SK-N-SH (cell line): Measurements from ENCODE around the gene P2RY8. TPM values are rescaled to one million over a fixed set of nuclear protein-coding genes. Genes with fewer than 3 reads are reported as not detected.

Experiments used
- CTCF ChIA-PET: fragments of 300-600, 350-600 bp; formaldehyde crosslinking; extraction: SDS; loops from one replicate; lab custom pipeline; 2021; lab: Yijun Ruan, JAX
- POLR2A ChIA-PET: fragments of 350-600 bp; sonication (Branson Sonifier 250); formaldehyde crosslinking; extraction: SDS; loops from one replicate; lab custom pipeline; 2020; ENCODE audit warnings: antibody characterized with exemption, inconsistent platforms; lab: Yijun Ruan, JAX
- DNase-seq: peaks from one replicate; pipeline ENCODE4 v3.0.0; 2012
- H2AFZ ChIP-seq: fragments of 200-600 bp; sonication (generic); 2 replicates; pipeline ENCODE4 v1.8.1; 2016; ENCODE audit warnings: antibody characterized with exemption, mild to moderate bottlenecking, low read depth
- H3F3A ChIP-seq: fragments of 200-600 bp; sonication (generic); replicated peaks from 2 replicates; pipeline ENCODE3; 2016; ENCODE audit warnings: antibody characterized with exemption, mild to moderate bottlenecking; ENCODE audit not compliant: insufficient read depth
- H3K27ac ChIP-seq, 2 experiments: fragments of 200-500 bp in 1 of 2; fragments of 200-600 bp in 1 of 2; sonication (Bioruptor generic) in 1 of 2; sonication (generic), shearing (Covaris generic) in 1 of 2; 2 replicates each; pipeline versions ENCODE4 v1.5.1 to v1.6.1; 2014 to 2016; ENCODE audit warnings: low read depth in 2 of 2, inconsistent platforms in 1 of 2, low read length in 1 of 2, mild to moderate bottlenecking in 1 of 2, mixed read lengths in 1 of 2
- H3K27me3 ChIP-seq: fragments of 200-600 bp; sonication (generic), shearing (Covaris generic); 2 replicates; pipeline ENCODE4 v1.6.1; 2016; ENCODE audit warnings: mixed run types; ENCODE audit not compliant: insufficient read depth
- H3K36me3 ChIP-seq, 2 experiments: fragments of 200-500 bp in 1 of 2; fragments of 200-600 bp in 1 of 2; sonication (Bioruptor generic) in 1 of 2; sonication (generic) in 1 of 2; replicated peaks in 1 of 2; 2 replicates each; pipeline versions ENCODE3 to v1.5.1; 2014 to 2016; ENCODE audit warnings: low read length in 1 of 2, mild to moderate bottlenecking in 1 of 2; ENCODE audit not compliant: insufficient read depth in 2 of 2, control insufficient read depth in 1 of 2
- H3K4me1 ChIP-seq, 2 experiments: fragments of 200-500 bp in 1 of 2; fragments of 200-600 bp in 1 of 2; sonication (Bioruptor generic) in 1 of 2; sonication (generic), shearing (Covaris generic) in 1 of 2; 2 replicates each; pipeline versions ENCODE4 v1.5.1 to v1.6.1; 2014 to 2016; ENCODE audit warnings: low read depth in 1 of 2, low read length in 1 of 2, mixed run types in 1 of 2; ENCODE audit not compliant: insufficient read depth in 2 of 2, control insufficient read depth in 1 of 2
- H3K4me2 ChIP-seq: fragments of 200-600 bp; sonication (generic), shearing (Covaris generic); 2 replicates; pipeline ENCODE4 v1.6.1; 2017; ENCODE audit warnings: mixed run types
- H3K4me3 ChIP-seq, 2 experiments: fragments of 200-500 bp in 1 of 2; fragments of 200-600 bp in 1 of 2; sonication (Bioruptor generic) in 1 of 2; sonication (generic), shearing (Covaris generic) in 1 of 2; 2 replicates each; pipeline versions ENCODE4 v1.5.1 to v1.8.1; 2014 to 2016; ENCODE audit warnings: low read depth in 2 of 2, inconsistent platforms in 1 of 2, low read length in 1 of 2, mild to moderate bottlenecking in 1 of 2, mixed read lengths in 1 of 2, moderate library complexity in 1 of 2
- H3K79me2 ChIP-seq: fragments of 200-600 bp; sonication (generic); 2 replicates; pipeline ENCODE4 v1.8.1; 2017; ENCODE audit warnings: mild to moderate bottlenecking; ENCODE audit not compliant: insufficient read depth
- H3K9ac ChIP-seq: fragments of 200-600 bp; sonication (generic); 2 replicates; pipeline ENCODE4 v1.6.1; 2017; ENCODE audit warnings: mixed run types
- H3K9me2 ChIP-seq: fragments of 200-600 bp; sonication (generic); 2 replicates; pipeline ENCODE4 v1.6.1; 2017; ENCODE audit warnings: mixed run types
- H3K9me3 ChIP-seq: fragments of 200-600 bp; sonication (generic); 2 replicates; pipeline ENCODE4 v1.6.1; 2017; ENCODE audit warnings: mixed run types, mild to moderate bottlenecking, moderate library complexity
- H4K20me1 ChIP-seq: fragments of 200-600 bp; sonication (generic); 2 replicates; pipeline ENCODE4 v1.6.1; 2017; ENCODE audit warnings: mild to moderate bottlenecking, mixed run types; ENCODE audit not compliant: insufficient read depth
- CHD2 ChIP-seq: fragments of 150-350 bp; IDR thresholded peaks from 2 replicates; pipeline ENCODE4 v1.6.1; 2018; ENCODE audit warnings: low read length; ENCODE audit not compliant: partially characterized antibody
- EP300 ChIP-seq, 2 experiments: IDR thresholded peaks; 2 replicates each; pipeline versions ENCODE4 v1.4.0 to v1.6.1; 2012; ENCODE audit warnings: borderline replicate concordance in 1 of 2, low read depth in 1 of 2, low read length in 1 of 2
- FOSL2 ChIP-seq: IDR thresholded peaks from 2 replicates; pipeline ENCODE4 v1.4.0; 2012; ENCODE audit warnings: low read depth, mild to moderate bottlenecking, moderate library complexity, borderline replicate concordance
- FOXJ3 ChIP-seq: sonication (generic); formaldehyde crosslinking; IDR thresholded peaks from 2 replicates; pipeline ENCODE4 v1.5.1; 2020; ENCODE audit warnings: mild to moderate bottlenecking, missing genetic modification reagents
- FOXM1 ChIP-seq: IDR thresholded peaks from 2 replicates; pipeline ENCODE4 v1.4.0; 2012; ENCODE audit warnings: low read depth, mild to moderate bottlenecking
- GATA2 ChIP-seq: sonication (generic); formaldehyde crosslinking; IDR thresholded peaks from 2 replicates; pipeline ENCODE4 v1.5.0; 2020; ENCODE audit warnings: mild to moderate bottlenecking, missing genetic modification reagents
- JUND ChIP-seq: IDR thresholded peaks from 2 replicates; pipeline ENCODE4 v1.4.0; 2012
- NFIC ChIP-seq: IDR thresholded peaks from 2 replicates; pipeline ENCODE4 v1.4.0; 2012; ENCODE audit warnings: borderline replicate concordance
- RFX5 ChIP-seq: IDR thresholded peaks from 2 replicates; pipeline ENCODE4 v1.6.1; 2012; ENCODE audit warnings: mild to moderate bottlenecking, improper control_type of control experiment, low read length
- RXRA ChIP-seq: IDR thresholded peaks from 2 replicates; pipeline ENCODE4 v1.4.0; 2012; ENCODE audit warnings: low read depth, mild to moderate bottlenecking, borderline replicate concordance
- SMC3 ChIP-seq: IDR thresholded peaks from 2 replicates; pipeline ENCODE4 v1.6.1; 2012; ENCODE audit warnings: low read depth, low read length, improper control_type of control experiment
- WGBS: methylation state at CpG from one replicate; pipeline ENCODE4 v1.1.6; 2017; ENCODE audit warnings: low lambda C conversion rate; 5-methylcytosine and 5-hydroxymethylcytosine counted together
- polyA plus RNA-seq, 3 experiments: library from polyadenylated mRNA; depleted of rRNA; stranded (reverse); fragments of >200 nt; gene quantifications; 2 replicates each; pipeline ENCODE4 v1.2.3, GENCODE V29; 2012
- TF ChIP-seq, protein P1 (sequence below): IDR thresholded peaks from 2 replicates; pipeline ENCODE4 v1.4.0; 2012; ENCODE audit warnings: low read depth, borderline replicate concordance
- TF ChIP-seq, protein P2 (sequence below): IDR thresholded peaks from 2 replicates; pipeline ENCODE4; 2012
- TF ChIP-seq, protein P3 (sequence below): IDR thresholded peaks from 2 replicates; pipeline ENCODE4 v1.6.1; 2012; ENCODE audit warnings: mild to moderate bottlenecking, low read depth, low read length, moderate library complexity
- TF ChIP-seq, protein P4 (sequence below): fragments of 150-350 bp; IDR thresholded peaks from 2 replicates; pipeline ENCODE4 v1.6.1; 2017; ENCODE audit warnings: antibody characterized with exemption, low read length, low read depth, borderline replicate concordance
- TF ChIP-seq, protein P5 (sequence below): fragments of 150-350 bp; IDR thresholded peaks from 2 replicates; pipeline ENCODE4 v1.6.1; 2016; ENCODE audit warnings: mild to moderate bottlenecking, low read depth, low read length

Gene P2RY8
- polyA plus RNA-seq, 1 of the 3 experiments (the other 2 are of a cell fraction) = 0.08 TPM

DNA sequence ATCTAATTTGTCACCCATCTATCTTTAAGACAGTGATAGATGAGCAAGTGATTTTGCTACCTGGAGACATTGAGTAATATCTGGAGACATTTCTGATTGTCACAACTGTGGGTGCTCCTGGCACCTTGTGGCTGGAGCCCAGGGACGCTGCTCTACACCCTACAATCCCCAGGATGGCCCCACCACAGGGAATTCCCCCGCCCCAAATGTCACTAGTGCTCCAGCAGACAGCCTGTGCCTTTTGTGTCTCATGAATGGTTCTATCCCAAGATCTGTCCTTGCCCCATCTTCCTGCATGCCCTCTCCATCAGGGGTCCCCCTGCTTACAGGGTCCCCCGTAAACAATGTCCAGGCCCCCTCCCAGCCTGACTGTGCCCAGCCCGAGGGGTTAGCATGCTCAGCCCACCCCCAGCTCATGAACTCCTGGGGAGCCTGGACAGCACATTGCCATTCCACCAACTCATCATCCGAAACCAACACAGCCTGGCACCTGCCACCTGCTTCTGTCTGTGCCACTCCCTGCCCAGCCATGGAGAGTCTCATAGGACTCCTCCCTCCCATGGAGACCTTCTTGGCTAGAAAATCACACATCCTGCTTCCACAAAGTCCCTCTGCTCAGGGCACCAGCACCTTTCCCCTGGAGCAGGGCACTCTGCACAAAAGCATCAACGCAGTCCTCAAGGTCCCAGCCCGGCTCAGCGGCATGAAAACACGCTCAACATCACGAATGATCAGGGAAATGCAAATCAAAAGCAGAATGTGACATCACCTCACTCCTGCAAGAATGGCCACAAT lies 5.7 kb downstream of the P2RY8 start:
- no peak for DNase-seq
- no peak overlapping the region for H3K27ac ChIP-seq
- TF ChIP-seq, protein P1, sequence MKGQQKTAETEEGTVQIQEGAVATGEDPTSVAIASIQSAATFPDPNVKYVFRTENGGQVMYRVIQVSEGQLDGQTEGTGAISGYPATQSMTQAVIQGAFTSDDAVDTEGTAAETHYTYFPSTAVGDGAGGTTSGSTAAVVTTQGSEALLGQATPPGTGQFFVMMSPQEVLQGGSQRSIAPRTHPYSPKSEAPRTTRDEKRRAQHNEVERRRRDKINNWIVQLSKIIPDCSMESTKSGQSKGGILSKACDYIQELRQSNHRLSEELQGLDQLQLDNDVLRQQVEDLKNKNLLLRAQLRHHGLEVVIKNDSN = no peak
- TF ChIP-seq, protein P2, sequence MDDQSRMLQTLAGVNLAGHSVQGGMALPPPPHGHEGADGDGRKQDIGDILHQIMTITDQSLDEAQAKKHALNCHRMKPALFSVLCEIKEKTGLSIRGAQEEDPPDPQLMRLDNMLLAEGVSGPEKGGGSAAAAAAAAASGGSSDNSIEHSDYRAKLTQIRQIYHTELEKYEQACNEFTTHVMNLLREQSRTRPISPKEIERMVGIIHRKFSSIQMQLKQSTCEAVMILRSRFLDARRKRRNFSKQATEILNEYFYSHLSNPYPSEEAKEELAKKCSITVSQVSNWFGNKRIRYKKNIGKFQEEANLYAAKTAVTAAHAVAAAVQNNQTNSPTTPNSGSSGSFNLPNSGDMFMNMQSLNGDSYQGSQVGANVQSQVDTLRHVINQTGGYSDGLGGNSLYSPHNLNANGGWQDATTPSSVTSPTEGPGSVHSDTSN = no peak
- TF ChIP-seq FOSL2 (no peak), SMC3 (no peak), RXRA (no peak), FOXJ3 (CRISPR knock-in tag) (no peak), FOXM1 (no peak), JUND (no peak), RFX5 (no peak), NFIC (no peak), EP300 (IDR thresholded peaks at IDR 0.05; ENCODE audit: borderline replicate concordance in 1 of 2, low read depth in 1 of 2, low read length in 1 of 2) (no peak), CHD2 (no peak), GATA2 (CRISPR knock-in tag) (no peak)
- TF ChIP-seq, protein P3, sequence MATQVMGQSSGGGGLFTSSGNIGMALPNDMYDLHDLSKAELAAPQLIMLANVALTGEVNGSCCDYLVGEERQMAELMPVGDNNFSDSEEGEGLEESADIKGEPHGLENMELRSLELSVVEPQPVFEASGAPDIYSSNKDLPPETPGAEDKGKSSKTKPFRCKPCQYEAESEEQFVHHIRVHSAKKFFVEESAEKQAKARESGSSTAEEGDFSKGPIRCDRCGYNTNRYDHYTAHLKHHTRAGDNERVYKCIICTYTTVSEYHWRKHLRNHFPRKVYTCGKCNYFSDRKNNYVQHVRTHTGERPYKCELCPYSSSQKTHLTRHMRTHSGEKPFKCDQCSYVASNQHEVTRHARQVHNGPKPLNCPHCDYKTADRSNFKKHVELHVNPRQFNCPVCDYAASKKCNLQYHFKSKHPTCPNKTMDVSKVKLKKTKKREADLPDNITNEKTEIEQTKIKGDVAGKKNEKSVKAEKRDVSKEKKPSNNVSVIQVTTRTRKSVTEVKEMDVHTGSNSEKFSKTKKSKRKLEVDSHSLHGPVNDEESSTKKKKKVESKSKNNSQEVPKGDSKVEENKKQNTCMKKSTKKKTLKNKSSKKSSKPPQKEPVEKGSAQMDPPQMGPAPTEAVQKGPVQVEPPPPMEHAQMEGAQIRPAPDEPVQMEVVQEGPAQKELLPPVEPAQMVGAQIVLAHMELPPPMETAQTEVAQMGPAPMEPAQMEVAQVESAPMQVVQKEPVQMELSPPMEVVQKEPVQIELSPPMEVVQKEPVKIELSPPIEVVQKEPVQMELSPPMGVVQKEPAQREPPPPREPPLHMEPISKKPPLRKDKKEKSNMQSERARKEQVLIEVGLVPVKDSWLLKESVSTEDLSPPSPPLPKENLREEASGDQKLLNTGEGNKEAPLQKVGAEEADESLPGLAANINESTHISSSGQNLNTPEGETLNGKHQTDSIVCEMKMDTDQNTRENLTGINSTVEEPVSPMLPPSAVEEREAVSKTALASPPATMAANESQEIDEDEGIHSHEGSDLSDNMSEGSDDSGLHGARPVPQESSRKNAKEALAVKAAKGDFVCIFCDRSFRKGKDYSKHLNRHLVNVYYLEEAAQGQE = no peak
- TF ChIP-seq, protein P4, sequence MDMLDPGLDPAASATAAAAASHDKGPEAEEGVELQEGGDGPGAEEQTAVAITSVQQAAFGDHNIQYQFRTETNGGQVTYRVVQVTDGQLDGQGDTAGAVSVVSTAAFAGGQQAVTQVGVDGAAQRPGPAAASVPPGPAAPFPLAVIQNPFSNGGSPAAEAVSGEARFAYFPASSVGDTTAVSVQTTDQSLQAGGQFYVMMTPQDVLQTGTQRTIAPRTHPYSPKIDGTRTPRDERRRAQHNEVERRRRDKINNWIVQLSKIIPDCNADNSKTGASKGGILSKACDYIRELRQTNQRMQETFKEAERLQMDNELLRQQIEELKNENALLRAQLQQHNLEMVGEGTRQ = no peak
- TF ChIP-seq, protein P5, sequence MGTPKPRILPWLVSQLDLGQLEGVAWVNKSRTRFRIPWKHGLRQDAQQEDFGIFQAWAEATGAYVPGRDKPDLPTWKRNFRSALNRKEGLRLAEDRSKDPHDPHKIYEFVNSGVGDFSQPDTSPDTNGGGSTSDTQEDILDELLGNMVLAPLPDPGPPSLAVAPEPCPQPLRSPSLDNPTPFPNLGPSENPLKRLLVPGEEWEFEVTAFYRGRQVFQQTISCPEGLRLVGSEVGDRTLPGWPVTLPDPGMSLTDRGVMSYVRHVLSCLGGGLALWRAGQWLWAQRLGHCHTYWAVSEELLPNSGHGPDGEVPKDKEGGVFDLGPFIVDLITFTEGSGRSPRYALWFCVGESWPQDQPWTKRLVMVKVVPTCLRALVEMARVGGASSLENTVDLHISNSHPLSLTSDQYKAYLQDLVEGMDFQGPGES = no peak
- TF ChIP-seq, all 33 proteins: peak for 0
- ChIA-PET CTCF (no interaction called here), POLR2A (no interaction called here)
- no peaks in the 10 kb centered on the region for H3K9me3 ChIP-seq
- no peaks in the 10 kb centered on the region for H3F3A ChIP-seq
- H3K27me3 ChIP-seq = no peaks in the 10 kb centered on the region; the same call in 1 of the 2 replicates
- H2AFZ ChIP-seq = no peak overlapping the region
- H3K36me3 ChIP-seq = no peaks in the 10 kb centered on the region
- no peaks in the 10 kb centered on the region for H3K9me2 ChIP-seq
- no peak overlapping the region for H3K4me3 ChIP-seq
- H4K20me1 ChIP-seq = no peaks in the 10 kb centered on the region
- H3K4me2 ChIP-seq = no peak overlapping the region
- no peaks in the 10 kb centered on the region for H3K79me2 ChIP-seq
- no peak overlapping the region for H3K9ac ChIP-seq
- H3K4me1 ChIP-seq = no peaks in the 10 kb centered on the region
- WGBS = 20% methylated on average over 10 of the region's 10 CpGs
